Amygdala (tissue), 56 donors: ENCODE measurements around the gene HLCS.

Experiments used
- DNase-seq, 56 donors: peaks; one replicate each; lab custom pipeline; 2025; lab: John Stamatoyannopoulos, UW

Gene HLCS

GRCh38 chr21:36756527-36756926 lies 209.9 kb downstream of the HLCS start:
- peak in 15 of 56 donors; percentile 2 to 54 (median 26) for DNase-seq

GRCh38 chr21:36754241-36754898 lies 212.1 kb downstream of the HLCS start:
- DNase-seq = no peak

- DNase-seq = no peak
Measured at GRCh38 chr21:36753556-36753955, 212.9 kb downstream of the HLCS start.

GRCh38 chr21:36751383-36751782 lies 215.1 kb downstream of the HLCS start:
- DNase-seq = no peak

DNA sequence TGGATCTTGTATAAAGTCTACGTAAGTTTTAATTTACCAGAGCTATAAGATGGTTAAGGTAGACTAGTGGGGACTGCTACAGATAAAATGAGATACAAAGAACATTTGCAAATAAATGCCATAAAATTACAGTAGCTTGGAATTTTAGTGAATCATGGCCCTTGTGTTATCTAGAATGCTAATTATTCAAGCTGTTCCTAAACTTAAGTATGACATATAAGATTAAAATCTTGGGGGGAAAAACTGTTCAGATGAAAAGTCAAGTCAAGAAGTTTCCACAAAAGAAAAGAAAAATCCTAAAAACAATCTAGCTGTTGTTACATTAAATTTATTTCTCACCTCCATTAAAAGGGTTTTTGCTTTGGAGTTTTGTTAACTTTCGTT lies 215.9 kb downstream of the HLCS start:
- no peak for DNase-seq

DNA sequence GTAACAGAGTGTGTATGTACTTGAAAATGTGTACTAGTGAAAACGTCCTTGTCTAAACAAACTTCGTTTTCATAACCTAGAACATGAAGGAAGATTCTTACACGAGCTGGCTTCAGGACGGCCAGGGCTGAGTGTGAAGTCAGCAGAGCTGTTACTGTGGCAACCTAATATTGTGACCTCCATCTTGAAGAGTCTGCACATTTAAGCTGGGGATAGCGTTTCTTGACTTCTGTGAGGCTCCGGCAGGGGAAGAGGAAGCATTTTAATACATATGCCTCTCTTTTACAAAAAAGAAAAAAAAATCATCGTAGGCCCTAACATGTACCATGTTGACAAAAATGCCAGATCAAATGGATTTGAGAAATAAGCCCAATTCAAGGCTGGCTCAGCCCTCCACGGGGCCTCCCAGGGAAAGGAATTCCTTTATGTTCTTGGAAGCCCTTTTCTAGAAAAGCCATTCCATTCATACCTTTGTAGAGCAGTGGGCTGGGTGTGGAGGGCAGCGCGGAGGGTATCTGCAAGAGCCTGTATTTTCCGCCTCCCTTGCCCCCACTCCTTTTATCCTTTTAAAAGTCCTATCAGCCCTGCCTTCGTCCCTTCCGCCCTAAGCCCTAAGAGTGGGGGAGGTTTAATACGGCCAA lies 216.4 kb downstream of the HLCS start:
- DNase-seq = no peak

GRCh38 chr21:36747815-36748383 lies 218.6 kb downstream of the HLCS start:
- DNase-seq = peak in 29 of 56 donors; percentile 13 to 79 (median 37)

DNA sequence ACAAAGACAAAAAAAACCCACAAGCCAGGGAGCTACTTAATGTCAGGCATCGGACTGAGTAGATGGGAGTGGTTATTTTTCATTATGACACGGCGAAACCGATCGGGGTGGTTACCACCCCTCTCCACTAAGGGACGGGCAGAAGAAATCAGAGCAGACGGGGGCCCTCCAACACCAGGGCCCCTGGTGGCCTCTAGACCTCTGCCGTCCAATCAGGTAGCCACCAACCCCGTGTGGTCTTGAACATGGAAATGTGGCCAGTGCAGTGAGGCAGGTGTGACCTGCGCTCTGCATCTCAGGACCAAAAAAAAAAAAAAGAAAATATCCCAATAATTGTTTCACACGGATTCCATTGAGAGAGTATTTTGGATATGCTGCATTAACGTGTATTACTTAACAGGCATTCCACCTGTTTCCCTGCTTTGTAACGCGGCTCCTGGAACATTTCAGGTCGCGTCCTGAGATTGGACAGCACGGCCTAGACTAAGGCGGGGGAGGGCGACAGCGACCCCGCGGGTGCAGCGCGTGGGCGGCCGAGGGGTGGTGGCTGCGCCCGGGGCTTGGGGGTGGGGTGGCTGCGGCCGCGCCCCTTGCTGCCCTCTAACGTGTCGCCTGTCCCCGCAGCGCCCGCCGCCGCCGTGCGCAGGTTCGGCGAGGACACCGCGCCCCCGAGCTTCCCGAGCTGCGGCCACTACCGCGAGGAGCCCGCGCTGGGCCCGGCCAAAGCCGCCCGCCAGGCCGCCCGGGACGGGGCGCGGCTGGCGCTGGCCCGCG lies 219.2 kb downstream of the HLCS start:
- peak in 4 of 56 donors; percentile 16 to 54 (median 36) for DNase-seq

DNA sequence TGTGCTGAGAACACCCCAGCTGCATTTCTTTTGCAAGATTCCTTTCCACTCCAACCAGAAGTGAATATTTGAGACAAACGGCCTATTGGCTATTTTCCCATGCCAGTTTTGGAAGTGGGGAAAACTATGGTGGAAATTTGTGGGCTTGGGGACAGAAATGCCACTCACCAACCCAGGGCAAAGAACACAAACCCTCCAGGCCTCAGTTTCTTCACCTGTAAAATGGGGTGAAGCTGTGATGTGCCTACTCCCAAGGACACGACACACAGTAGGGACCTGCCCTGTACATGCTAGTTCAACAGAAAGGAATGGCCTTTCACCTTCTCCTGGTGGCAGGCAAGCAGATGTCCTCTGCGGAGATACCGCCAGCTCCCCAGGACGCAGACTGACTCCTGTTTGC lies 221.0 kb downstream of the HLCS start:
- no peak for DNase-seq

- DNase-seq = peak in 11 of 56 donors; percentile 5 to 84 (median 35)
Measured at GRCh38 chr21:36744560-36745231, 221.8 kb downstream of the HLCS start.

- DNase-seq = no peak
Measured at GRCh38 chr21:36744190-36744559, 222.3 kb downstream of the HLCS start.

DNA sequence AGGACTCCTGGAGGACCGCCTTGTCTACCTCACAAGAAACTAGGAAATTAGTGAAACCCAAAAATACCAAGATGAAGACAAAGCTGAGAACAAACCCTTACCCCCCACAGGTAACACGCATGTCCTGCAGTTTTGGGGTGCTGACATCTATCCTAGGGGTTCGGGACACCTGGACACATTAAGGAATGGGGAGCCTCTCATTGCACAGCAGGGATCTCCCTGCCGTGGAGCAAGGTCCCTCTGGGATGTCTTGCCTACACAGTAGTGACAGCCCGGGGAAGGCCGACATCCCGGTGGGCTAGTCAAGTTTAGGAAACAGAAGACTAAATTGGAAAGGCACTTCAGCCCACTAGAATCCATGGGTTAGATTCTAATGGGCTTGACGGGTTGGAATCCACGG lies 223.0 kb downstream of the HLCS start:
- no peak for DNase-seq

- DNase-seq = no peak
Measured at GRCh38 chr21:36743008-36743407, 223.5 kb downstream of the HLCS start.

DNA sequence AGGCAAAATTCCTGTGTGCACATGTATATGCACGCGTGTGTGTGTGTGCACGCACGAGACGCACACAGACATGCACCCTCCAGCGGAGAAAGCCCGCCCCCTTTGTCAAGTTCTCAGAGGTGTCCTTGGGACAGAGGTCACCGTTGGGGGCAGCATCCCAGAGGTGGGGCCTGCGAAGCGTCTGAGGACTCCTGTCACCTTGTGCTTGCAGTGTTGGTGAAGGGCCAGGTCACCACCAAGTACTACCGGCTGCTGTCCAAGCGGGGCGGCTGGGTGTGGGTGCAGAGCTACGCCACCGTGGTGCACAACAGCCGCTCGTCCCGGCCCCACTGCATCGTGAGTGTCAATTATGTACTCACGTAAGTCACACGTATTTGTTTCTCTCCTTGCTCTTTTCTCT lies 225.0 kb downstream of the HLCS start:
- DNase-seq = no peak

- DNase-seq = no peak
Measured at GRCh38 chr21:36738489-36739126, 227.9 kb downstream of the HLCS start.

GRCh38 chr21:36735724-36736320 lies 230.6 kb downstream of the HLCS start:
- DNase-seq = peak in 1 of 56 donors; percentile 16

DNA sequence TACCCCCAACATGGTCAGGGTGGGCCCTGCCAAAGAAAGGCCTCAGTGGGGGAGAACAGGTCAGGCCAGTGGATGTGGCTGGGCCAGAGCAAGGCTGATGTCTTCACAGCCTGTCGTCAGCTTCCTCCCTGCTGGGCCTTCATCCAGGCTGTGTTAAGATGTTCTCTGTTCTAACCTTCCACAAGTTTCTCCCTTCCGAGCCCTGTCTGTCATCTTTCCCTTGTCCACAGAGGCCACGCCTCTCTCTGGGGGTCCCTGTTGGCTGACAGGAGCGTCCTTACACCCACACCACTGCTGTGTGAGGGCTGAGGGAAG lies 231.3 kb downstream of the HLCS start:
- DNase-seq = no peak

- DNase-seq = no peak
Measured at GRCh38 chr21:36734367-36735200, 231.9 kb downstream of the HLCS start.

GRCh38 chr21:36733857-36734256 lies 232.6 kb downstream of the HLCS start:
- DNase-seq = no peak
